Activated T-helper 2 cell treated with anti-CD3 and anti-CD28 coated beads, Interferon-gamma antibody, Interleukin-2, Interleukin-4, amounts not matched to agents 10 μg/mL and 5 μg/mL and 100 μg/mL, durations not matched to agents 14 hours and 24 hours and 36 hours (primary cell): ENCODE measurements around the gene HOXB13. TPM values are rescaled to one million over a fixed set of nuclear protein-coding genes. Genes with fewer than 3 reads are reported as not detected.

Experiments
- DNase-seq: peaks from one replicate; pipeline ENCODE4 v3.0.0; 2021; ENCODE audit warnings: low spot score
- H3K27ac Mint-ChIP-seq: one replicate; pipeline ENCODE4 v1.8.0; 2021; ENCODE audit warnings: mixed read lengths
- H3K27me3 Mint-ChIP-seq: one replicate; pipeline ENCODE4 v1.8.0; 2021; ENCODE audit warnings: low read depth, mixed read lengths
- H3K36me3 Mint-ChIP-seq: one replicate; pipeline ENCODE4 v1.8.0; 2021; ENCODE audit warnings: low read depth, mixed read lengths
- H3K4me1 Mint-ChIP-seq: one replicate; pipeline ENCODE4 v1.8.0; 2021; ENCODE audit warnings: low read depth, mixed read lengths
- H3K4me3 Mint-ChIP-seq: one replicate; pipeline ENCODE4 v1.8.0; 2021; ENCODE audit warnings: low read depth, mild to moderate bottlenecking, moderate library complexity, mixed read lengths
- H3K9me3 Mint-ChIP-seq: one replicate; pipeline ENCODE4 v1.8.0; 2021; ENCODE audit warnings: mixed read lengths
- intact Hi-C: fragments of 100-400 bp; cut with micrococcal nuclease; formaldehyde crosslinking; loops from one replicate; pipeline ENCODE4 v1.15.1; 2023
- total RNA-seq: library from RNA; stranded (reverse); gene quantifications from 2 replicates; pipeline ENCODE4 v1.2.3, GENCODE V29; 2022

HOXB13 gene
- total RNA-seq, 1 donor from 2014 or later, result not detected

DNA sequence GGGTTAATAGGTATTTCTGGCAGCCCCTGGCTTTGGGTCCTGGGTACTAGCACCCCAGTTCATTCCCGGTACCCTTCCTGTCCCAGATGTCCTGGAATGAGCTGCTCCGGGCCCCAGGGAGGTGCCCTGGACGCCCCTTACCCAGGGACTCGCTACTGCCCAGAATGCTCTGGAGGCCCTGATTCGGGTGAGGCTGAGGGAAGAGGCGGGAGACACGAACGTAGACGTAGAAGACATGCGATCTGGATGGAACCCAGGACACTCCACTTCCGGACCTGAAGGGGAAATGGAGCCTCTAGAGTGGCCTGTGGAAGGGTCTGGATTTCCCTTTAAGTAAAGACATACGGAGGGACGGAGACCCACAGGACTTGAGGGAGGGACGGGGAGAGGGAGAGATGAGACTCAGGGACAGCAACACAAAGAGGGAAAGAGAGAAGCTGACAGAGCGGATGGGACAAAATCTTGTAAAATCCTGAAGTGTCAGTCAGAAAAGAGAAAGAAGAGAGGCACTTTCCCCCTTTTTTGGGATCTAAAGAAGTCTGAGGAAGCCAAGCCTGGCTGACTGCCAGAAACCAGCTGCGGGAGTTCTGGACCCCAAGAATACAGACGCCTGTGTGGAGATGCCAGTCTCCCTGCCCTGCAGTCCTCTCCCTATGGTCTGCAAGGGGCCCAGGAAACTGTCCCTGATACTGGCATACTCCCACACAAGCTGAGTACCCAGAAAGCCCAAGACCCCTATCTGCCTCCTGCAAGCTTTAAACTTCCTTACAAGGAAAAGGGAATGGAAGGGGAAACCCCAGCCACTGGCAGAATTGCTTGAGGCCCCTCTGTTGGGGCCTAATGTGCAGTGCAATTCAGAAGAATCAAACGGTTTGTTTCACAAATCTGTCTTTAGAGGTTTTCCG is 1.0 kb upstream of the HOXB13 start:
- Mint-ChIP-seq H3K36me3 (no peaks in the 10 kb centered on the region), H3K9me3 (no peaks in the 10 kb centered on the region), H3K27ac (no peak overlapping the region), H3K4me3 (no peak overlapping the region), H3K4me1 (peaks cover 13% of the 10 kb centered on the region), H3K27me3 (peaks cover 91% of the 10 kb centered on the region)
- intact Hi-C loops, result no loop called here
- DNase-seq, result no peak

DNA sequence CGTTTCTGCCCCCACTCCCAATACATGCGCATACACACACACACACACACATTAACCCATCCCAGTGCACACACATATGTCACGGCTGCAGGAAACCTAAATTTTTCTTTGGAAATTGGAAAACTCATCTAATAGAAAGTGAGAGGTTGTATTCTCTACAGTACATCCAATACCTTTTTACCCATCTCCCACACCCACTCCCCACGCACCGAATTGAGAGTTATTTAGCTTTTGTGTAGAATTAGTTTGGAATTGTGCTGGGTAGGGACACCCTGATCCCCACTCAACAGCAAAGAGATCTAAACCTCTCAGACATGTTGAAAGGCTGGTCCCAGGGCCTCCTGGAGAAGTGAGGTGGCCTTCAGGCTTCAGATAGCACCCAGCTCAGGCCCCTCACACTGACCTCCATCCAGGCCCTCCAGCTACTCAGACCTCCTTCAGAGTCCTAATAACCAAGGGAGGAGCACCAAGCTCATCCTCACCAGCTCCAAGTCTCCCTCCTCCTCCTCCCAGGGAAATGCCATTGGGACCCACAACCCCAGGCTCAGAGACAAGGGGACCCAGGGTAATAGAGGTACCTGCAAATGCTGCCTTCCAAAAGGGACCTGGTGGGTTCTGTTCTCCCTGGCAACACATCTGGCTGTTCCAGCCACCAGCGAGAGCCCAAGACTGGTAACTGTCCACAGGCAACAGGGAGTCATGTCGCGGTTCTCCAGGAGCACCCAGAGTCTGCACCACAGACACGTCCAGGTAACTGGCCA is 955 bp downstream of the HOXB13 start:
- H3K9me3 Mint-ChIP-seq, result no peaks in the 10 kb centered on the region

DNA sequence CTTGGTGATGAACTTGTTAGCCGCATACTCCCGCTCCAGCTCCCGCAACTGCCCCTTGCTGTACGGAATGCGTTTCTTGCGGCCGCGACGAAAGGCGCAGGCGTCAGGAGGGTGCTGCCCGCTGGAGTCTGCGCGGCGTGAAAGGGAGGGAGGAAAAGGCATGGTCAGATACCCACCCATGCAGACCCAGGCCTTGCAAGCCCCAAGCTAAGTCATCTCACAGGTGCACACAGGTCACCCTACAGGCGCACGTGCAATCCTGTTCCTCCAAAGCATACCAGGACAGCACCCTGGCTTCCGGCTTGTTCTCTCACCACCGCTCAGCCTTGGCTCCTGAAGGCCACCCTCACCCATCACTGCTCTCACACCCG is 1.6 kb downstream of the HOXB13 start:
- peaks cover 93% of the 10 kb centered on the region for H3K27me3 Mint-ChIP-seq
- intact Hi-C loops, result no loop called here
- no peak for DNase-seq
- H3K4me1 Mint-ChIP-seq, result peaks cover 12% of the 10 kb centered on the region
- no peak overlapping the region for H3K4me3 Mint-ChIP-seq
- H3K9me3 Mint-ChIP-seq, result no peaks in the 10 kb centered on the region
- H3K36me3 Mint-ChIP-seq, result no peaks in the 10 kb centered on the region
- H3K27ac Mint-ChIP-seq, result no peak overlapping the region

More for the DNA sequence above, 955 bp downstream of the HOXB13 start:
- Mint-ChIP-seq H3K27ac (no peak overlapping the region), H3K36me3 (no peaks in the 10 kb centered on the region), H3K4me1 (peaks cover 12% of the 10 kb centered on the region), H3K27me3 (peaks cover 94% of the 10 kb centered on the region), H3K4me3 (no peak overlapping the region)
- no peak for DNase-seq
- intact Hi-C loops, result no loop called here

DNA sequence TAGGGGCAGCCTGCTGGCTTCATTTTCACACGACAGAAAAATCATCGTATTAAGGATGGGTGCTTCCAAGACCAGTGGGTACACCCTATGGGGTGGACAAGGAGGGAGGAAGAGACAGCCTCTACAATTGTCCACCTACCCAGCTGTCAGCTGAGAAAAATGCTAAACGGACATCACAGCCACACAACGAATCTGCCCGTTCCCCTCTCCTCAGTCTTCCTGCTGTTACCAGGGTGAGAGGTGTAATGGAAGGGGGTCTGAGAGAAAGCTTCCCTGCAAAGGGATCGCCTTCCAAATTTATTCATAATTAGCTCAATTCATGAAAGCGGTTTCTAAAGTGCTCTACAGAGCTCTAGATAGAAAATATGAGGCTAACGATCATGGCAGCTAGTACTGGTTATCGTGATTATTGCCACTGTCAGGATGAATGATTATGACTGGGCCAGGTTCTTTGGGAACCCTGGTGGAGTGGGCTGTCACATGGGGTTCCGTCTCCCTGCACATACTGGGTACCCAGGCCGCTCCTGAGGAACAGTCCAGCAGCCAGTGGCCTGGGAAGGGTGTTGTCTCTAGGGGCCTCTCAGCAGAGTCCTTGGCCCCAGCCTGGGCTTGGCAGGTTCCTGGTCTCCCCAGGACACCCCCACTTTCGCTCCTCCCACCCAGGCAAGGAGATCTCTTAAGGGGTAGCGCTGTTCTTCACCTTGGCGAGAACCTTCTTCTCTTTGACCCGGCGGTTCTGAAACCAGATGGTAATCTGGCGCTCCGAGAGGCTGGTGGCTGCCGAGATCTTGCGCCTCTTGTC is 2.2 kb downstream of the HOXB13 start:
- H3K27me3 Mint-ChIP-seq, result peaks cover 89% of the 10 kb centered on the region
- H3K4me1 Mint-ChIP-seq, result peaks cover 12% of the 10 kb centered on the region
- intact Hi-C loops, result no loop called here

DNA sequence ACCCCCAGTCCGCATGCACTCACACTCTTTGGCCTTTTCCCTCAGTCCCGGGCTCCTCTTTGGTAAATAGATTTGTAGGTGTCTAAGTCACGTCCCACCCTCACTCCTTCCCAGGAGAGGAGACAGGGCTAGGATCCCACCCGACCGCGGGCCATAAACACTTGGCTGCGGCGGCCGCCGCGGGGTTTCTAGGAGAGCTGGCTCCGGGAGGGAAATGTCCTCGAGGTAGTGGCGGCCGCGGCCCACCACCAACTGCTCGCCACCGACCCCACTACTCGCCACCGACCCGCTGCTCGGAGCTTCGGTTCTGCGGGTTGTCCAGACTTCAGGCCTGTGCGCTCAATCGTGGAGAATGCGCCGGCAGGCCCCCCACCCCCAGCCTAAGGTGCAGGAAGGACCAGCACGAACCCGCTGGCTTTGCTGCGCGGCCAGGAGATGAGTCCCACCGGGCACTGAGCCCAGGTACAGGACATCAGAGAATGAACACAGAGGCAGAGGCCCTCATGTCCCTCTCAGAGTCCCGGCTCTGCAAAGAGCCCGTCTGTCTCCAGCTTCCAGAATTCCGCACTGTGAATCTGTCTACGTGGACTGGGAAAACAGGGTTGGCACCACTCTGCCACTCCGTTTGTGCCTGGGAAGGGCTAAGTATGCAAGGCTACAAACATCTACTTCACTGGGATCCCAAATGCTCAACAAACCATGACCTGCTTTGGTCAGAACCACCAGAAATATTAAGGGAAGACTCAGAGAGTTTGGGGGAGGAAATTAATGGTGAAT is 3.1 kb downstream of the HOXB13 start:
- peaks cover 12% of the 10 kb centered on the region for H3K4me1 Mint-ChIP-seq

More for the DNA sequence above, 2.2 kb downstream of the HOXB13 start:
- H3K36me3 Mint-ChIP-seq, result no peaks in the 10 kb centered on the region
- H3K27ac Mint-ChIP-seq, result no peak overlapping the region
- H3K9me3 Mint-ChIP-seq, result no peaks in the 10 kb centered on the region
- no peak for DNase-seq
- no peak overlapping the region for H3K4me3 Mint-ChIP-seq

DNA sequence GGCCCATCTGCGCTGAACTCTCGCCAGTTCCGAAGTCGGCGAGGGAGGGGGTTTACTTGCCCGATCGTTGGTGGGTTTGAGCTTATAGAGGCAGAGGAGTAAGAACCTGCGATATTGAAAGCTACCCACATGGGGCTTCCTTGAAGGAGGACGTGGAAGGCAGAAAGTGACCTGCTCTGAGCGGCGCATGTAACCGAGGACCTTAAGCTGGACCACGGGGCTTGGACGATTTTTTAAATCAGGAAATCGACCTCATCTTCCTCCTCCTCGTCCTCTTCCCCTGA is 3.6 kb downstream of the HOXB13 start:
- H3K36me3 Mint-ChIP-seq, result no peaks in the 10 kb centered on the region
- H3K27me3 Mint-ChIP-seq, result peaks cover 89% of the 10 kb centered on the region
- no peaks in the 10 kb centered on the region for H3K9me3 Mint-ChIP-seq
- H3K4me3 Mint-ChIP-seq, result no peak overlapping the region
- intact Hi-C loops, result loop anchor here (2.0 kb wide), 1 partner anchor 112 kb away; no protein-coding TSS in a partner anchor
- no peak for DNase-seq
- no peak overlapping the region for H3K27ac Mint-ChIP-seq
- peaks cover 12% of the 10 kb centered on the region for H3K4me1 Mint-ChIP-seq

More for the DNA sequence above, 3.1 kb downstream of the HOXB13 start:
- Mint-ChIP-seq H3K27ac (no peak overlapping the region), H3K36me3 (no peaks in the 10 kb centered on the region), H3K9me3 (no peaks in the 10 kb centered on the region), H3K4me3 (no peak overlapping the region), H3K27me3 (peaks cover 89% of the 10 kb centered on the region)
- no peak for DNase-seq
- intact Hi-C loops, result loop anchor here (2.0 kb wide), 1 partner anchor 113 kb away; no protein-coding TSS in a partner anchor

DNA sequence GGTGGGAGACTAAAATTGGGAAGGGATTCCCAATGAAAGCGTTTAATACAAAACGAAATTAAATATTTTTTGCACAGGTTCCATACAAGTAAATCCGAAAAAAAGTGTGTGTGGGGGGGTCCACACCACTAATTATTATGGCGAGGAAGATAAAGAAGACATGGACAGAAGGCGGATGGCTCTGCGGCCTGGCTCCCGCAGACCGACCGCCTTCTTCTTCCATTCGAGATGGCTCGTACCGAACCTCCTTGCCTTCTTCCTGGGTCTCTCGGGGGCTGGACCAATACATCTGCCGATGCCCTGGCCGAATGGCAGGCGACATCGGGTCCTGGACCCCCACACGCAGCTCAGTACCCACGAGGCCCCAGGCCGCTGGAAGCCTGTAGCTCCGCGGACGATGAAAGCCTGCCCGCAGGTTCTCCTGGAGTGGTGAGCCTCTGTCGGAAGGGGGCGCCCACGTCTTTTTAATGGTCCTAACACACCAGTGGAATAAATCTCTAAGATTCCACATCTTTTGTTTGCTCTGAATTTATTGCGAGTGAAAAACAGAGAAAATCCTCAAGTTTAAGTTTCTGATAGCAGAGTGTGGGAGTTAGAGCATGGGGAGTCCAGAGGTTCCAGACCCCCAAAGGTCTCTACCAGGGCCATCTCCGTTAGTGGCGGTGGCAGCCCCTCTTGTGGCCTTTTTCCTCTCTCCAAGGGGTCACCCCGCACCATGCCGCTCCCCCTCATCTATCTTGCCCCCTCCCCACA is 4.1 kb downstream of the HOXB13 start:
- H3K27ac Mint-ChIP-seq, result no peak overlapping the region
- intact Hi-C loops, result loop anchor here (1.0 to 5.0 kb wide), 4 partner anchors 25 to 1243 kb away; partner anchors contain the start of genes DLX4 and NGFR
- H3K9me3 Mint-ChIP-seq, result no peaks in the 10 kb centered on the region
- no peak overlapping the region for H3K4me3 Mint-ChIP-seq
- peaks cover 12% of the 10 kb centered on the region for H3K4me1 Mint-ChIP-seq
- peaks cover 89% of the 10 kb centered on the region for H3K27me3 Mint-ChIP-seq
- DNase-seq, result peak; percentile 68
- H3K36me3 Mint-ChIP-seq, result no peaks in the 10 kb centered on the region

DNA sequence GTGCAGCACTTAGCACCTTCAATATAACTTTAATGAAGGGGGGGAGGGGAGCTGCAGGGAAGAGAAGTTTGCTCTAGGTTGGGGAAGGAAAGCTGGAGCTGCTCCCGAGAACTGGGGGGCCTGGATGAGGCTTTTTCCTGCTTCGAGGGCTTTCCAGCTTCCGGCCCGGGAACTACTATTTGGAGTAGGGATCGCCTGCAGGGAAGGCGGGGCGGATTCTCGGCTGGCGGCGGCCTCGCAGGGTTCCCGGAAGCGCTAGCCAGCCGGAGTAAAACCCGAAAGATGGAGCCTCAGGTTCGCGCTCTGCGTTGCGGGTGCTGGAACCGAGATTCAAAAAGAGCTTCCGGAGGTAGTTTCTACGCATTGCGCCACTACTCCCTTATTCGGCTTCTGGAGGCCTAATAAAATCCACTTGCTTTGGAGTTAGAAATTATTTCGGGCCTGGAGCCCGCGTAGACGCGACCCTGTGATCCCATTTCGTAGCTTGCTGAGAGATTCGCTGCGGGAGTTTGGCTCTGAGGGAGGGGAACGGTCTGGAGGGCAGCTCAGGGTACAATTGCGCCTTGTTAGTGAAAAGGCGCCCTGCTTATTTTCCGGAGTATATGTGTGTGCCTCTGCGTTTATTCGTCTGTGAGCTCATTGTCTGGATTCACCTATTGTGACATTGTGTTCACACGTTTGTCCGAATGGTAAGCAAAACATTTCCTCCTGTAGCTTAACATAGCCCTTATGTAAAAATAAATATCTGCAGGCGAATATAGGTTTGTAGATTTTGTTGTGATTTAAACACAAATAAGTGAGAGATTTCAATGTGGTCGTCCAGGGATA is 4.9 kb downstream of the HOXB13 start:
- no peak for DNase-seq
- H3K9me3 Mint-ChIP-seq, result no peaks in the 10 kb centered on the region
- H3K27ac Mint-ChIP-seq, result no peak overlapping the region
- intact Hi-C loops, result loop anchor here (1.0 to 5.0 kb wide), 4 partner anchors 26 to 1244 kb away; partner anchors contain the start of genes DLX4 and NGFR
- no peak overlapping the region for H3K4me3 Mint-ChIP-seq
- no peaks in the 10 kb centered on the region for H3K36me3 Mint-ChIP-seq
- peaks cover 89% of the 10 kb centered on the region for H3K27me3 Mint-ChIP-seq
- H3K4me1 Mint-ChIP-seq, result peaks cover 11% of the 10 kb centered on the region

DNA sequence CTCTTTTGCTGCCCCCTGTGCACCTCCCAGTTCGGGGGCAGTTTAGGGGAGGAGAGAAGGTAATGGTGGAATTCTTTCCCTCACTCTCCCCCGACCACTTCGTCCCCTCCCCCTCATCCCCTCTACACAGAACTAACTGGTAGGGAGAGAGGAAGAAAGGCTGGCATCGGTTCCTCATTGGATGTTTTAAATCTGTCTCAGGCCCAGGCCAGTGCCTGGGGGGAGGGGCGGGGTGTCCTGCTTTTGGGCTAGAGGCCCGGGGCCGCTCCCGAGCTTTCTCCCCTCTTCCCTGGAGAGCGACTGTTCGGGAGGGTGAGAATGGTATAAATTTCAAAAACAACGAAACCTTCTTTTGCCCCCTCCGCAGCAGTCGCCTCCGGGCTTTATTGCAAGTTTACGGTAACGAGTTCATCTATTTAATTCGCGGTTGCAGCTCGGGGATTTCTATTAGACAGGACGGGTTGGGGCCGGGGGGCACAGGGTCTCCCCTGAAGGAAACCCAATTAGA is 5.6 kb downstream of the HOXB13 start, which contains the start of gene PRAC2:
Gene PRAC2 (plus strand): TSS at position 271 of the 508 bp plus-strand sequence. CDS start 1,226 bp downstream, outside the sequence.
- Mint-ChIP-seq H3K27me3 (peaks cover 88% of the 10 kb centered on the region), H3K4me3 (no peak within 1 kb of the TSS), H3K27ac (no peak within 1 kb of the TSS), H3K36me3 (no peaks in the 10 kb centered on the region), H3K9me3 (no peaks in the 10 kb centered on the region), H3K4me1 (peaks cover 15% of the 10 kb centered on the region)
- intact Hi-C loops, result loop anchor here (5.0 kb wide), 2 partner anchors 774 to 1244 kb away; partner anchors contain the start of genes DLX4 and NGFR
- no peak for DNase-seq

DNA sequence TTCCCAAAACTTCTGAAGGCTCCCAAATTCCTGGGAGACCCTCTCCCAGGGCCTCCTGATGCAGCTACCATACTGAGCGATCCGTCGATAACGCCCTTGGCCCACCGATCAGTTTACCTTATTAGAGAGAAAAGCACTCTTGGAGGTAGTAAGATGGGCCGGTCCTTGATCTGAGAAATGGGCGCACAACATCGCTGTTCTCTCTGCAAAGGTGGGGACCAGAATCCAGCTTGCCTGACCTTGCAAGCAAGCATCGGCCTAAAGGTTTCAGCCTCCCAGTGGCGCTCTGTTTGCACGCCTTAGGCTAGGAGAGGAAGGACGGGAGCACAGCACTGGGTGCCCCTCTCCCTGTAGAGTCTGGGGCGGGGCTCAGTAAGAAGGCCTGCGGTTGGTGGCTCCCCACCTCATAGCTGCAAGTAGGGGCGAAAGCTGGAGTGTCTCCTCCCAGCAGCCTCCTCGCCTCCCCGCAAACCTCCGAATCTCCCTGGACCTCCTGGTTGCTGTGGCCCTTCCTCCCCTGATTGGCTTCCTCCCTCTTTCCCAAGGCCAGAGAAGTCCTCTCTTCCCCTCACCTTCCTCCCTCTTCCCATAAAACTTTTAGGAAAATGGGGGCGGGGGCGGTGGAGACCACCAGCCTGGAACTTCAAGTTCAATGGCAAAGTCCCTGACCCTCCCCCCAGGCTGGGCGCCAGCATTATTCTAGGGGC is 6.2 kb downstream of the HOXB13 start, which contains the start of gene PRAC1:
Gene PRAC1 (minus strand): TSS at position 318 of the 707 bp plus-strand sequence. CDS start 126 bp downstream, at position 192.
- H3K27ac Mint-ChIP-seq, result no peak within 1 kb of the TSS
- no peak for DNase-seq
- no peaks in the 10 kb centered on the region for H3K36me3 Mint-ChIP-seq

More for the DNA sequence above, 6.2 kb downstream of the HOXB13 start, which contains the start of gene PRAC1:
- Mint-ChIP-seq H3K4me3 (no peak within 1 kb of the TSS), H3K27me3 (peaks cover 88% of the 10 kb centered on the region), H3K4me1 (peaks cover 15% of the 10 kb centered on the region), H3K9me3 (no peaks in the 10 kb centered on the region)
- intact Hi-C loops, result loop anchor here (5.0 kb wide), 2 partner anchors 775 to 1245 kb away; partner anchors contain the start of genes DLX4 and NGFR
